ENCODE data around the gene C10orf67. TPM values are rescaled to one million over a fixed set of nuclear protein-coding genes. Genes with fewer than 3 reads are reported as not detected.

Gene C10orf67
- total RNA-seq, 1 donor from 2014 or later: not detected

DNA sequence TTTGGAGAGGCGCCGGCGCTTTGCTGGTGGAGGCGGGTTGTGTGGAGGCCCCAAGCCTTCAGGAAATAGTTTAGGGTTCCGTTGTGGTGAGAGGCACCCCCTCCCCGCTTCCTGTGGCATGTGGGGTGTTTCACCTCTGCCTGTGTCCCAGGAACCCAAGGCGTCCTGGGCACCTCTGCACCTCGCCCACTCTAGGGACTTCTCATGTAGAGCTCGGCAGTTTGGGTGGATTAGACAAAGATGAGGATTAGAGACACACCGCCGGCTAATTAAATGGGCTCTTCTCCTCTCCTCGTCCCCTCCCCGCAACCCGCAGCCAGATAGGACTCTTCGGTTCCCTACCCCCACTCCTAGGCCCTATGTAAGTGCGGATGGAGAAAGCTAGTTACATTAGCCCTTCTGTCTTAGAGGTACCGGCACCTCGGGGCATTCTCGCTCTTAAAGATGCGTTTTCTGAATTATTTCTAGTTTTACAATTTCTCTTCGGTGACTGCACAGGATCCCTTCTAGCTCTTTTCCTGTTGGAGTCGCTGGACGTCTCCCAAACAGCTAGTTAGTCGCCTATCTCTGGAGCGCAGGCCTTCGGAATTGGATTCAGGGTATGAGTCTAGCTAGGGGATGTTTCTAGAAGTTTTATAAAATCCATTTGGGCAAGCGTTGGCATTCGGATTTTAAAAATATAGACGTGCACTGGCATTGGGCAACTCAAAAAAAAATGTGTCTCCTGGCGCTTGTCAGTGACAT lies 144.7 kb downstream of the C10orf67 start:
- intact Hi-C loops (cut with micrococcal nuclease): loop anchor here (10.0 kb wide), 1 partner anchor 495 kb away; no protein-coding TSS in a partner anchor

DNA sequence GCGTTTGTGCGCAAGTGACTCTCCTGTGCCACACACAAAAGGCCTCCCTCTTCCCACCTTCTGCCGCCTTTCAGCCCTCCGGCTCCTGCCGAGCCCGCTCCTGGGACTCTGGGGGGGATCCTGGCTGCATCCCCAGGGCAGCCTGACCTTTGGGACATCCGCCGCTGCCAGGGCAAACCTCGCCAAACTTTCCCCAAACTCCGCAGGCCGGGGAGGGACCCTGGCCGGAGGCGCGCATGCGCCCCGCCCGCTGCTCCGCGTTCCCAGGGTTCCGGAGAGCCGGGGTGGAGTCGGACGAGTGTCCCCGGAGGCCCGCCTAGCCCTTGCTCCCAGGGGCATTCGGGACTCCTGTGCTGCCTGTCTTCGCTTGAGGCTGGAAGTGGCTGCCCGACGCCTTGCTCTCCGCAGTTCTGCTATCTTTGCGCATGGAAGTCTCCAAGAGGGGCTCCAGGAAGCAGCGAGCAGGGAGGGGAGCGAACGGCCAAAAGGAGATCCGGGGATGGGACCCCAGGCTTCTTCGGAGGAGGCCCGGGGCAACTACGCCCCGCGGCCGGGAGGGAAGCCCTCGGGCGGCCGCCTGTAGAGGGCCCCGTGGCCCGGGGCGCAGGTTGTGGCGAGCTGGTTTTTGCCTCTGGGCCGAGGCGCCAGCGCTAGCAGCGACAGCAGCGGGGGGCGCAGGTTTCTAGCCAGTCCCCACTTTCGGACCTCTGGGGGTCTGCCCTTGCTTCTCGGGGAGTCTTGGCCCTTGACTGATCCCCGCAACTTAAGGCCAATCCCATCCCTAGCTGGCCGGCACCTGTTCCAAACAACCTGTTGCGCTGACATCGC lies 145.4 kb downstream of the C10orf67 start:
- intact Hi-C loops (cut with micrococcal nuclease): loop anchor here (10.0 kb wide), 1 partner anchor 496 kb away; no protein-coding TSS in a partner anchor

DNA sequence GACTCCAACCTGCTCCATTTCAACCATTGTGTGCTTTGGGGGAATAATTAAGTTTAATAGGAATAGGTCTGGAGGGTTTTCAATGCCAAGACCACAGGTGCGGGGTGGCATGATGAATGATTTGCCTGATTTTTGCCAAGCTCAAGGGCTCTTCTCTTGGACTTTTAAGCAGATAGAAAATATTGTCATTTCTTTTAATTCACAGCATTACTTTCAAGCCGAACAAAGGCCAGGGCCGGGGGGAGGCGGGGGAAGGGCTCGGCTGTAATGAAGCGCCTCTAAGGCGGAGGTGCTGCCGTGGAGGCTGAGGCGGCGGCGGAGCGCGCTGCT lies 146.0 kb downstream of the C10orf67 start:
- intact Hi-C loops (cut with micrococcal nuclease): loop anchor here (10.0 kb wide), 1 partner anchor 496 kb away; no protein-coding TSS in a partner anchor

DNA sequence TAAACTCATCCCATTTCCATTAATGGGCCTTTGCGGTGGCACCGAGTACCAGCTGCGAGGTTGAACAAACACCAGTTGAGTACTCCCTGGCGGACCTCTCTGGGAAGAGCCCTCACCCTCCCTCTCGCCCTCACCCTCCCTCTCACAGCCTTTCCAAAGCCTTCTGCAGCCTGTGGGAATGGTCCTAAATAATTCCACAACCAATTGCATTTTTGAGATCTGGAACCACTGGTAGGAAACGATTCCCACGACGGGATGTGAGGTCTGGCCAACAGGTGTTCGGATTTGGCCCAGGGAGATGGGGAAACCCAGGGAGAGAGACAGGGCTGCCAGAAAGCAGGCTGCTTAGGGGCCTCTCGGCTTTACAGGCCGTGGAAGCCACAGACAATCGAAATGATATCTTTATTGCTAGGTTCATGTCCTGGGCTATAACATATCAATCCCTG lies 147.2 kb downstream of the C10orf67 start:
- intact Hi-C loops (cut with micrococcal nuclease): loop anchor here (10.0 kb wide), 1 partner anchor 497 kb away; no protein-coding TSS in a partner anchor

DNA sequence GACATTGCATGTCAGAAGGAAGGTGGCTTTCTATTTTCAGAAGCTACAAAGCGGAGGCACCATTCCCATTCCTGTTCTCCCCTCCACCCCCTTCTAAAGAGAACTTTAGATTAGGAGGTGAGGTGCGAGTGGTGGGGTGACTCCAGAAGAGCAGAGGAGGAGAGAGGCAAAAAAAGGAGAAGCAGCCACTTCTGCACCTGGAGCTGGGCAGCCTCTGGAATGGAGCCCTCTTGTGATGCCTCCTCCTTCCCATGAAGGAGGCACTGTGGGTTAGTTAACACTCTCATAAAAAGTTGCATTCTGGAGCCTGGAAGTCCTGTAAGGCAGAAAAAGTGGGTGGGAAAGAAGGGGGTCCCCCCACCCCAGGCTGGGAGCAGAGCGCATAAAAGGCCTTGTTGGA lies 147.7 kb downstream of the C10orf67 start:
- intact Hi-C loops (cut with micrococcal nuclease): loop anchor here (10.0 kb wide), 1 partner anchor 498 kb away; no protein-coding TSS in a partner anchor

DNA sequence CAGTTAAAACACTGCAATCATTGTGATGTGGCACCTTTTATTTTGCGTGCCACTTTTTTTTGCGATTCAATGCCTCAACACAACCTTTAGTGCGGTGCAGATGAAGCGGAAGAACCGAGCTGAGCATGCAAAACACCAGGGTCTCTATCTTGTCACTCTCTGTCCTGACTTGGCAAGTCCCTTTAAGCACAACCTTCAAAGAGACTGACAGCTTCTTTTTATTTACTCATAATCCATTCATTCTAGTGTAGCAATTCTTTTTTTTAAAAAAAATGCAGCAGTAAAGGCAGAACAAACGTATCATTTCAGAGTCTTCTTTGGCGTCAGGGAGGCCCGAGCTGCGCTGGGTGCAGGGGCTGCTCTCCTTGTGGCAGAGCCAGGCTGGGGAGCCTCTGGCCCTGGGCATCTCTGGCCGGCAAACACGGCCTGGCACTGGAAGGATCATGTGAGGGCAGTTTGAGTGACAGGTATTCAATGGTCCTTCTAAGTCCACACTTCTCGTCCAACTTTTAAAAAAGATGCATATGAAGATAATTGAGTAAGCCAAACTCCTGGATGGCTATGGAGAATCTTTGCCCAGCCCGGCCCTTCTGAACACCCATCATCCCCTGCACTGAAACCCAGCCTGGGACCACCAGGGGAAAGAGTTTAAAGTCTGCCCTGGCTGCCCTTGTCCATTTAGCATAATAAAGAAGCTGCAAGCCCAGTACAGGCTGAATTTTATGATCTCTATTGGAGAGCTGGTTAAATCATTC lies 148.6 kb downstream of the C10orf67 start:
- intact Hi-C loops (cut with micrococcal nuclease): loop anchor here (1.0 to 10.0 kb wide), 2 partner anchors 23 to 499 kb away; no protein-coding TSS in a partner anchor

DNA sequence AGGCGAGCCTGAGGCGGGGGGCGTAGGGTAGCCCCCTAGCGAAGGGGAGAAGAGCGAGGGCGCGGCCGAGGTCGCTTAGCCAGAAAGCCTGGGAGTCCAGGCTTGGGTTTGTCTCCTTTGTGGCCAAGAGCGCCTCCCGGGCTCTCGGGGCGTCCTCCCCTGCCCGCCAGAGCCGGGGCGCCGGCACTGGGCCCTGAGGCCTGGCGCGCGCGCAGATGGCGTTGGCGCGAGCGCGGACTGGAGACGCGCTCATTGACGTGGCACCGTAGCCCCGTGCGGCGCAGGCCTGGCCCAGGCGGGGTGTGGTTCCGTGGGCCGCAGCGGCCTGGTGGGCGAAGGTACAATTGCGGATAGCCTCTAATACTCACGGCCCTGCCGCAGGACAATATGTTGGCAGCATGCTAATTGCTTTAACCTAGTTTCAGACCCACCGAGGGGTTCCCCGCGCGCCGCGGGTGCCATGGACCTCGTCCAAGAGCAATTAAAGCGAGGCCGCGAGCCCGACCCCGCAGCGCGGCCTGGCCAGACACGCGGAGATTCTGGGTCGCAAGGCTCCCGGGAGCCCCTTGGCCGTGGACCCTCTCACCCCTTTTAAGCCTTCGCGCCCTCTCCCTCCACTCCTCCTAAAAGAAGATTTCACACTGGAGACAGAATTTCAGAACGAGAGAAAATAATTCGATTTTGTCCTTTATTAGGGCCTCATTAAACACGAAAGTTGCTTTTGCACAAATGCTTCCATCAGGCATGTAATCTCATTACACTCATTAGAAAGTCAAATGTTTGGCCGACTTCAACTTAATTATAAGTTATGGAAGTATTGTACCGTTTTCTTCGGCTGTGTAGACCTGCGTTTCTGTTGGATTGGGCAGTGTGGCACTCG lies 149.4 kb downstream of the C10orf67 start:
- intact Hi-C loops (cut with micrococcal nuclease): loop anchor here (1.0 to 10.0 kb wide), 3 partner anchors 22 to 853 kb away; no protein-coding TSS in a partner anchor

DNA sequence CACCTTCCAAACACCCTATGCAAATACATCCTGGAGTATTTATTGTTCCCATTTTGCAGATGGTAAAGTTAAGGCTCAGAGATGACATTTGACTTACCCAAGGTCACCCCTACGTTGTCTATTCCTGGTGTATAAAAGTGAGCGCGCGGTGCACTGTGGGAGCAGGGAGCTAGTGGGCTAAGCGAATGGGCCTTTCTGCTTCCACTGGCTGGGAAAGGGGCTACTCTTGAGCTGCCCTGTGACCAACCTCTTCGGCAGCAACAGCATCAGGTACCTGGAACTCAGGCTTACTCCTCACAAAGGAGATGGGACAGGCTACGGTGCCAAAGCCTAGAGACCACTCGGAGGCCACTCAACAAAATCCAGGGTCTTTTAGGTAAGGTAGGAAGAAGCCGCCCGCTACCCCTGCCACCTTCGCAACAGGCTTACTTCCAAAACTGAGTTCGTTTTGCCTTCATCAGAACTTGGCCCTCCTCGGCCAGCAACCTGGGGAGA lies 150.1 kb downstream of the C10orf67 start:
- intact Hi-C loops (cut with micrococcal nuclease): loop anchor here (5.0 to 10.0 kb wide), 2 partner anchors 500 to 852 kb away; no protein-coding TSS in a partner anchor

DNA sequence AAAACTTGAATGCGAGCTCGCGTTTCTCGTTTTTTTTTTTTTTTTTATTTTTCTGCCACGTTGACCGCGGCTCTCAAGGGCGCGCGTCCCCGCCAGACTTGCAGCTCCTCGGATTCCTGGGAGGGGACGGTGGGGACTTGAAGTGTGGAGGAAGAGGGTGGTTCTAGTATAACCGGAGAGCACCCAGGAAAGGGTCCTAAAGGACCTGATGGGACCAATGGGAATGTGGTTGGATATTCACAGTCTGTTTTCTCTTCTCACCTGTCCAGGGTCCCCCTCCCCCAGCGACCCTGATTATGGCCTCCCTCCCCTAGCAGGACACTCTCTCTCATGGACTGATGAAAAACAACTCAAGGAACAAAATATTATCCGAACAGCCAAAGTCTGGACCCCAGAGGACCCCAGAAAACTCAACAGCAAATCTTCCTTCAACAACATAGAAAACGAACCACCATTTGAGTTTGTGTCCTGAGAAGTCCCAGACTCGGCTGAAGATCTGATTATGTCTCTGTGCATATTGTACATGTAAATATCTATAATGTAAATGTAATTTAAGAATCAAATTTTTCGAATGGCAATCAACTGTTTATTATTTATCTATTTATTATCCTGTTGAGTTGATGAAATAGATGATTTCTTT lies 151.0 kb downstream of the C10orf67 start:
- intact Hi-C loops (cut with micrococcal nuclease): loop anchor here (5.0 to 10.0 kb wide), 2 partner anchors 501 to 851 kb away; no protein-coding TSS in a partner anchor

DNA sequence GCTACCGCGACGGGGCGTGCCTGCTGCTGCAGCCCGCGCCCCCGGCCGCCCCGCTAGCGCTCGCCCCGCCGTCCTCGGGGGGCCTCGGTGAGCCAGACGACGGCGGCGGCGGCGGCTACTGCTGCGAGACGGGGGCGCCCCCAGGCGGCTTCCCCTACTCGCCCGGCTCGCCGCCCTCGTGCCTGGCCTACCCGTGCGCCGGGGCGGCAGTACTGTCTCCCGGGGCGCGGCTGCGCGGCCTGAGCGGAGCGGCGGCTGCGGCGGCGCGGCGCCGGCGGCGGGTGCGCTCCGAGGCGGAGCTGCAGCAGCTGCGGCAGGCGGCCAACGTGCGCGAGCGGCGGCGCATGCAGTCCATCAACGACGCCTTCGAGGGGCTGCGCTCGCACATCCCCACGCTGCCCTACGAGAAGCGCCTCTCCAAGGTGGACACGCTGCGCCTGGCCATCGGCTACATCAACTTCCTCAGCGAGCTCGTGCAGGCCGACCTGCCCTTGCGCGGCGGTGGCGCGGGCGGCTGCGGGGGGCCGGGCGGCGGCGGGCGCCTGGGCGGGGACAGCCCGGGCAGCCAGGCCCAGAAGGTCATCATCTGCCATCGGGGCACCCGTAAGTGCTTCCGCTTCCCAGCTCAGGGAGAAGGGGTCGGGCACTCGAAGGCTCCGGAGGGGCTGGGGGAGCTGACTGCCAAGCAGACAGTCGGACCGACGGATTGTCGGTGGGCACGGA lies 151.7 kb downstream of the C10orf67 start:
- intact Hi-C loops (cut with micrococcal nuclease): loop anchor here (5.0 to 10.0 kb wide), 2 partner anchors 502 to 851 kb away; no protein-coding TSS in a partner anchor

DNA sequence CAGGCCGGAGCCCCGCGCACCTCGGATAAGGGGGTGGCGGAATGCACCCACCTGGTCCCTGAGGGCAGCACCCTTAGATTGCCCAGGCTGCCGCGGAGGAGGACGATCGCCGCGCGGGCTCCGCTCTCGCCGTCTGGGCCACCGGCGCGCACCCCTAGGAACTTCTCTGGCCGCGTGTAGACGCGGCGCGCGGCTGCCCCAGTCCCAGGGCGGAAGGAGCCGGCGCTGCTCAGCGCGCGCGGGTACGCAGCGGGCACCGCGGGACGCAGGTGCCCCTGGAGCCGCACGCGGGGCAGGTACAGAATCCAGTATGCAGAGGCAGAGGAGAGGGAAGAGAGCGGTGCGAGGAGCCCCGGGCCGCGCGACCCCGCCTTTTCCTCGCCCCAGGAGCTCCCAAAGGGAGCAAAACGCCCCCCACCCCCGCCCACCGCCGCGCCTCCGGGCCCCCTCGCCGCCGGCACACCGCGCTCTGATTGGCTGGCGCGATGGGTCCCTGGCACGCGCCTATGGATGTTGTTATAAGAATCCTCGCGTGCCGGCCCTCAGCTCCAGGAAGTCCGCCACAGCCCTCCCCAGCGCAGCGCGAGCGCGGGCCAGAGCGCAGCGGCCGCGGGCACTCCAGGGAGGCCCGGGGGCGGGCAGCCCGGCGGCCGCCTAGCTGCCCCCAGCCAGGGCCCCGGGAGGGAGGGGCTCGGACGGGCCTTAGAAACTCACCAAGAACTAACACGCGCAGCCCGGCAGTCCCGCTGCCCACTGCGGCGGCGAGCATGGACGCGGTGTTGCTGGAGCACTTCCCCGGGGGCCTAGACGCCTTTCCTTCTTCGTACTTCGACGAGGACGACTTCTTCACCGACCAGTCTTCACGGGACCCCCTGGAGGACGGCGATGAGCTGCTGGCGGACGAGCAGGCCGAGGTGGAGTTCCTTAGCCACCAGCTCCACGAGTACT lies 152.6 kb downstream of the C10orf67 start, which contains the start of gene PTF1A:
Gene PTF1A, plus strand, starts transcription at position 549 of the 948 bp plus-strand sequence. Its CDS starts 219 bp downstream, at position 768.
- intact Hi-C loops (cut with micrococcal nuclease): loop anchor here (2.0 to 10.0 kb wide), 3 partner anchors 17 to 850 kb away; no protein-coding TSS in a partner anchor

DNA sequence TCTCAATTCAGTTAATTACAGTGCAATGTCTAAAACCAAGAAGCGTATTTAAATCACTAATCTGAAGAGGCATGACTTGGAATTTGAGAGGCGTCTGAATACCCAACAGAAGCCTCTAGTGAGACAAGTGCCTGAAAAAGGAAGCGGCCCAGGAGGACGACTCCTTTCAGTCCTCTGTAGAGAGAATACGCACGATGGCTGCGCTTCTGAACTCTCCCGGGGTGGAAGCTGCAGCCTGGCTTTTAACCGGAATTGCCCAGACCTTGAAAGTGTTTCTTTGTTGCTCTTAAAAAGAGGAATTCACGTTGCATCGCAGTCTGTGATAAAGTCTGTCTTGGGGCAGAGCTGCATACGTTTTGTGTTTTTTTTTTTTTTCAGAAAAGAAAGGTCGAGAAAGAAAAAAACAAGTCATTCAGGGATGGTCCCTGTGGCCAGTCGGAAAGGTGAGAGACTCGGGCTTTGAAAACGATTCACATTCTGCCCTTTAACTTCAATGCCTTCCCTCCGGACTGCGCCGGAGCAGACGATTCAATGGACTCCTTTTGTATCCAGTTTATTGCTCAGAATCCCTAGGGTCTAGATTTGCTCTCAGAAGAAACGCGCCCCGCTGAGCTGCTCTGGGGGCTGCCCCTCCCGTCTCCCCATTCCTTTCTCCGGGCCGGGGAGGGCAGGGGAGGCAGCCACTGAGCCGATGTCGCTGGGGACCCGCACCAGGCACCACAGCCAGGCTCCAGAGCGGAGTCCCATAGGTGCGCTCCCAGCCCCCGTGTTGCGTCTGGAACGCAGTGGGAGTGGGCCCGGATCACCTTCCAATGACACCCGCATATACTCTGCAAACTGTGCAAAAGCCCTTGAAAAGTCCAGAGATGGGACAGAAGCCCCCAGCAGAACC lies 153.5 kb downstream of the C10orf67 start:
- intact Hi-C loops (cut with micrococcal nuclease): loop anchor here (2.0 to 10.0 kb wide), 3 partner anchors 16 to 849 kb away; no protein-coding TSS in a partner anchor

DNA sequence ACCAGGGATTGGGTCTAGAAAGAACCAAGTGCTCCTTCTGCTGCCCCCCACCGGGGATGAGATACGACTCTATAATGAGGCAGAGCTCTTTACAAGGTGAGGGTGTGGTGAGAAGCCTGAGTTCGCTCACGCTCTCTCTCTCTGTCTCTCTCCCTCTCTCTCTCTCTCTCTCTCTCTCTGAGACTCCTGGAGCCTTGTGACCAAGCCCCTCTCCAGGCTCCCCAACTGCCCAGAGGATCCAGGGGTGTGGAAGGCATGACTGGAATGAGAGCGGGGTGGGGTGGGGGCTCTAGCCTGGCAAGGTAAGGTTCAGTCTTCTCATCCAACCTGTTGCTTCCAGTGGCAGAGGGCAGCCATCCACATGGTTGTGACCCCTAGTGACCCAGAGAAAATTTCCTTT lies 155.6 kb downstream of the C10orf67 start:
- intact Hi-C loops (cut with micrococcal nuclease): no loop called here

DNA sequence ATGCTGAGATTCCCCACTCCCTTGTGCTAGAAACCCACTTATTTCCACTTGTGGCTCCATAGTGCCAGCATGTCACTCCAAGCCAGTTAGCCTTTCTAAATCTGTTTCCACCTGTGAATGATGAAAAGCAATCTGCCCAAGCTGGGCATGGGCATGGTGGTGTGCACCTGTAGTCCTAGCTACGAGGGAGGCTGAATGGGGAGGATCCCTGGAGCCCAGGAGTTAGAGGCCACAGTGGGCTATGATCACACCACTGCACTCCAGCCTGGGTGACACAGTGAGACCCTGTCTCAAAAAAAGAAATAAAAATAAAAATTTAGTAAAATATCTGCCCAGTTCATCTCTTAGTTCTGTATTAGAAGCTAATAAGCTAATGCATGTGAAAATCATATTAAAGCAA lies 157.4 kb downstream of the C10orf67 start:
- intact Hi-C loops (cut with micrococcal nuclease): no loop called here

DNA sequence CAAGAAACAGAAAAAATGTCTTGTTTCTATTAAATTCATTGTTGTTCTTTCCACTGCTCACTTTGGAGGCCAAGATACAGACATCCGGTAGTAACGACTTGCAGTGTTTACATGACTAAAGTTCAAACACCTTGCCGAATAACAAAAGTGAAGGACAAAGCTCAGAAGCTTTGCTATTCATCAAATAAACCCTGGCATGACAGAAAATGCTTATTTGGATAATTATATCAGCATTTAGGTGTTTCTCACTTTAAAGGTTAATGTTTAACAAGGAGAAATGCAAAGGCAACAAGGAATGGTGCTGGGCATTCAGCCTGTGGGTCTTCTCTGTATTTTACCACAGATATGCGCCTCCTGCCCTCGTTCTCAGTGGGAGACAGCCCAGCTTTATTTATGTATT lies 157.9 kb downstream of the C10orf67 start:
- intact Hi-C loops (cut with micrococcal nuclease): no loop called here

DNA sequence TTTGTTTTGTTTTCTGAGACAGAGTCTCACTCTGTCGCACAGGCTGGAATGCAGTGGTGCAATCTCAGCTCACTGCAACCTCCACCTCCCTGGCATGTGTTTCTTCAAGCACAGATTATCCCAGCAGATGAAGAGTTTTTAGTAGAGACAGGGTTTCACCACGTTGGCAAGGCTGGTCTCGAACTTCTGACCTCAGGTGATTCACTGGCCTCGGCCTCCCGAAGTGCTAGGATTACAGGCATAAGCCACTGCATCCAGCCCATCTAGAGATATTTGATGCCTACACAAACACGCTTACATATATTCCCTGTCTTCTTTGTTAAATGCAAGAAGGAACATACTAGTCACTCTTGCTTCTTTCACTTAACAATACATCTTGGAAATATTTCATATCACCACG lies 158.4 kb downstream of the C10orf67 start:
- intact Hi-C loops (cut with micrococcal nuclease): no loop called here
